ENCODE measurements around the gene SPNS3.

SPNS3 gene

GRCh38 chr17:4520060-4520893 lies 86.5 kb downstream of the SPNS3 start:
- DNase-seq (ENCODE audit: extremely low spot score) = no peak
- no peak for TF ChIP-seq CTCF (IDR thresholded peaks at IDR 0.05; ENCODE audit: control extremely low read depth, extremely low read depth, low read depth, missing control alignments)
- CTCF ChIA-PET = interaction anchor here (2.6 kb wide), 1 partner anchor 47 kb away, joined by 8 read pairs; no protein-coding TSS in a partner anchor
- POLR2A ChIA-PET = no interaction called here

GRCh38 chr17:4520894-4521600 lies 87.3 kb downstream of the SPNS3 start:
- no peak for TF ChIP-seq CTCF (IDR thresholded peaks at IDR 0.05; ENCODE audit: control extremely low read depth, extremely low read depth, low read depth, missing control alignments)
- no peak for DNase-seq (ENCODE audit: extremely low spot score)
- CTCF ChIA-PET = no interaction called here
- POLR2A ChIA-PET = no interaction called here

- TF ChIP-seq CTCF (IDR thresholded peaks at IDR 0.05; ENCODE audit: control extremely low read depth, extremely low read depth, low read depth, missing control alignments) = no peak
- ChIA-PET CTCF (no interaction called here), POLR2A (no interaction called here)
- DNase-seq (ENCODE audit: extremely low spot score) = no peak
These were observed 88.9 kb downstream of the SPNS3 start for GRCh38 chr17:4522661-4523060.

GRCh38 chr17:4523946-4524345 lies 90.2 kb downstream of the SPNS3 start:
- CTCF ChIA-PET = interaction anchor here (0.8 kb wide), 1 partner anchor 43 kb away, joined by 3 read pairs; no protein-coding TSS in a partner anchor
- no peak for DNase-seq (ENCODE audit: extremely low spot score)
- POLR2A ChIA-PET = interaction anchor here (0.5 kb wide), 1 partner anchor 100 kb away, joined by 3 read pairs; no protein-coding TSS in a partner anchor
- no peak for TF ChIP-seq CTCF (IDR thresholded peaks at IDR 0.05; ENCODE audit: control extremely low read depth, extremely low read depth, low read depth, missing control alignments)

- TF ChIP-seq CTCF (IDR thresholded peaks at IDR 0.05; ENCODE audit: control extremely low read depth, extremely low read depth, low read depth, missing control alignments) = no peak
- DNase-seq (ENCODE audit: extremely low spot score) = no peak
- CTCF ChIA-PET = interaction anchor here (1.6 to 1.7 kb wide), 2 partner anchors 21 to 41 kb away, joined by 4 read pairs; no protein-coding TSS in a partner anchor
- POLR2A ChIA-PET = interaction anchor here (0.6 kb wide), 1 partner anchor 152 kb away, joined by 3 read pairs; no protein-coding TSS in a partner anchor
These were observed 92.1 kb downstream of the SPNS3 start for GRCh38 chr17:4525691-4526397.

- ChIA-PET CTCF (no interaction called here), POLR2A (no interaction called here)
- TF ChIP-seq CTCF (IDR thresholded peaks at IDR 0.05; ENCODE audit: control extremely low read depth, extremely low read depth, low read depth, missing control alignments) = no peak
- DNase-seq (ENCODE audit: extremely low spot score) = no peak
These were observed 93.4 kb downstream of the SPNS3 start for GRCh38 chr17:4527134-4527533.
